WERI-Rb-1 (cell line): ENCODE measurements around the gene WDR93.

Experiments used
- DNase-seq: peaks from one replicate; pipeline ENCODE4 v3.0.0-alpha.2; 2020
- H3K27ac ChIP-seq: fragments of 250-450 bp; sonication (Bioruptor Pico); 2 replicates; pipeline ENCODE4 v1.5.1; 2020; ENCODE audit warnings: mild to moderate bottlenecking, moderate library complexity
- H3K27me3 ChIP-seq: fragments of 250-450 bp; sonication (Bioruptor Pico); 2 replicates; pipeline ENCODE4 v1.5.1; 2021; ENCODE audit warnings: mild to moderate bottlenecking, low read depth, moderate library complexity; ENCODE audit not compliant: insufficient read depth, severe bottlenecking
- H3K36me3 ChIP-seq: fragments of 250-450 bp; sonication (Bioruptor Pico); 2 replicates; pipeline ENCODE4 v1.5.1; 2020; ENCODE audit warnings: mild to moderate bottlenecking, moderate library complexity
- H3K4me3 ChIP-seq: 2 replicates; pipeline ENCODE4 v1.5.1; 2011; ENCODE audit warnings: low read depth, mild to moderate bottlenecking, control low read depth, low read length
- H3K9me3 ChIP-seq: fragments of 250-450 bp; sonication (Bioruptor Pico); 2 replicates; pipeline ENCODE4 v1.5.1; 2021; ENCODE audit warnings: mild to moderate bottlenecking, moderate library complexity; ENCODE audit not compliant: severe bottlenecking
- TF ChIP-seq, protein P1 (sequence below): IDR thresholded peaks from 2 replicates; pipeline ENCODE4 v1.5.1; 2011; ENCODE audit warnings: low read depth, mild to moderate bottlenecking, control low read depth, inconsistent platforms, low read length

Gene WDR93

GRCh38 chr15:89652666-89653065 is 37.9 kb upstream of the WDR93 start:
- TF ChIP-seq, protein P1, sequence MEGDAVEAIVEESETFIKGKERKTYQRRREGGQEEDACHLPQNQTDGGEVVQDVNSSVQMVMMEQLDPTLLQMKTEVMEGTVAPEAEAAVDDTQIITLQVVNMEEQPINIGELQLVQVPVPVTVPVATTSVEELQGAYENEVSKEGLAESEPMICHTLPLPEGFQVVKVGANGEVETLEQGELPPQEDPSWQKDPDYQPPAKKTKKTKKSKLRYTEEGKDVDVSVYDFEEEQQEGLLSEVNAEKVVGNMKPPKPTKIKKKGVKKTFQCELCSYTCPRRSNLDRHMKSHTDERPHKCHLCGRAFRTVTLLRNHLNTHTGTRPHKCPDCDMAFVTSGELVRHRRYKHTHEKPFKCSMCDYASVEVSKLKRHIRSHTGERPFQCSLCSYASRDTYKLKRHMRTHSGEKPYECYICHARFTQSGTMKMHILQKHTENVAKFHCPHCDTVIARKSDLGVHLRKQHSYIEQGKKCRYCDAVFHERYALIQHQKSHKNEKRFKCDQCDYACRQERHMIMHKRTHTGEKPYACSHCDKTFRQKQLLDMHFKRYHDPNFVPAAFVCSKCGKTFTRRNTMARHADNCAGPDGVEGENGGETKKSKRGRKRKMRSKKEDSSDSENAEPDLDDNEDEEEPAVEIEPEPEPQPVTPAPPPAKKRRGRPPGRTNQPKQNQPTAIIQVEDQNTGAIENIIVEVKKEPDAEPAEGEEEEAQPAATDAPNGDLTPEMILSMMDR: no peak
- DNase-seq: no peak

GRCh38 chr15:89653578-89653977 is 37.0 kb upstream of the WDR93 start:
- no peak overlapping the region for H3K27ac ChIP-seq
- H3K36me3 ChIP-seq: peaks cover 12% of the 10 kb centered on the region; the same call in 1 of the 2 replicates
- H3K4me3 ChIP-seq: no peak overlapping the region
- H3K9me3 ChIP-seq: no peaks in the 10 kb centered on the region
- H3K27me3 ChIP-seq: no peaks in the 10 kb centered on the region
- TF ChIP-seq, protein P1: no peak
- DNase-seq: no peak

More at GRCh38 chr15:89652666-89653065, 37.9 kb upstream of the WDR93 start:
- H3K27me3 ChIP-seq: no peaks in the 10 kb centered on the region
- no peaks in the 10 kb centered on the region for H3K9me3 ChIP-seq
- H3K4me3 ChIP-seq: no peak overlapping the region
- no peak overlapping the region for H3K27ac ChIP-seq
- peaks cover 12% of the 10 kb centered on the region; the same call in 1 of the 2 replicates for H3K36me3 ChIP-seq

- TF ChIP-seq, protein P1: no peak
- H3K9me3 ChIP-seq: no peaks in the 10 kb centered on the region
- peak overlapping the region; percentile 90 for H3K4me3 ChIP-seq
- H3K36me3 ChIP-seq: peaks cover 12% of the 10 kb centered on the region; the same call in 1 of the 2 replicates
- no peak overlapping the region for H3K27ac ChIP-seq
- no peaks in the 10 kb centered on the region for H3K27me3 ChIP-seq
- DNase-seq: no peak
Measured at GRCh38 chr15:89654301-89654761, 36.3 kb upstream of the WDR93 start.

- TF ChIP-seq, protein P1: no peak
- H3K27ac ChIP-seq: 0 out of 2 replicates have a peak within 1 kb of the TSS, but pooled peaks have one; percentile 32
- H3K9me3 ChIP-seq: no peaks in the 10 kb centered on the region
- H3K27me3 ChIP-seq: no peaks in the 10 kb centered on the region
- H3K4me3 ChIP-seq: peak within 1 kb of the TSS; percentile 90
- H3K36me3 ChIP-seq: peaks cover 12% of the 10 kb centered on the region; the same call in 1 of the 2 replicates
- peak; percentile 74 for DNase-seq
Measured at GRCh38 chr15:89654847-89655805, 35.5 kb upstream of the WDR93 start, which contains the start of gene KIF7. KIF7 (minus strand) TSS chr15:89655467; CDS start chr15:89652930, 2,537 bp downstream.

DNA sequence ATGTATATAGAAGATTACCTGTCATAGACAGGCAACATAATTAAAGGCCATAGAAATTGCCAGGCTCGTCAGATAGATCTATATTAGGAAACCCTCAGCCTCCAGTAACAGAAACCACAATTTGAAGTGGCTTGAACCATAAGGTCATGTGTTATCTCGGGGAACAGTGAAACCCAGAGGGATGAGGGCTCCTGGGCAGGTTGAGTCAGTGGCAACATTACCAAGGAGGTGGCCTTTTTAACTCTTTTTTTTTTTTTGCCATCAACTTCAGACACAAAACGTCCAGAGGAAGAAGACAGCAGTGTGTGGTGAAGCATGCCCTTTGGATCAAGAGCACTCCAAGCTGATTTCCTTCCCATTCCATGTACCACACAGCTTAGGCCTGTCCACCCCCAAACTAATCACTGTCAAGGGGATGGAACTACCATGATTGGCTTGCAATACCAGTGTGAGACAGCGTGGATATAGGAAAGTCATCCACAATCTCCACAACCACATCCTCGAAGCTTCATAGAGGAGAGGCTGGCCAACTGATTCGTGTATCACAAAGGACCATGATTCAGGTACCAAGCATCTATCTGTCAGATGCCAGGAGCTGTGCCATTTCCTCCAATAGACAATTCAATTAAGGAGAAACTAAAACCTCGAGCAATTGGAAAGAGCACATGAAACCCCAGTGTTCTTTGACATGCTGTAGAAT is 34.3 kb upstream of the WDR93 start:
- H3K9me3 ChIP-seq: no peaks in the 10 kb centered on the region
- no peak for DNase-seq
- no peak overlapping the region for H3K4me3 ChIP-seq
- H3K27me3 ChIP-seq: no peaks in the 10 kb centered on the region
- H3K36me3 ChIP-seq: peaks cover 11% of the 10 kb centered on the region; the same call in 1 of the 2 replicates
- TF ChIP-seq, protein P1: no peak
- no peak overlapping the region for H3K27ac ChIP-seq
